ENCODE measurements around the gene ZNF281.

The ZNF281 gene

DNA sequence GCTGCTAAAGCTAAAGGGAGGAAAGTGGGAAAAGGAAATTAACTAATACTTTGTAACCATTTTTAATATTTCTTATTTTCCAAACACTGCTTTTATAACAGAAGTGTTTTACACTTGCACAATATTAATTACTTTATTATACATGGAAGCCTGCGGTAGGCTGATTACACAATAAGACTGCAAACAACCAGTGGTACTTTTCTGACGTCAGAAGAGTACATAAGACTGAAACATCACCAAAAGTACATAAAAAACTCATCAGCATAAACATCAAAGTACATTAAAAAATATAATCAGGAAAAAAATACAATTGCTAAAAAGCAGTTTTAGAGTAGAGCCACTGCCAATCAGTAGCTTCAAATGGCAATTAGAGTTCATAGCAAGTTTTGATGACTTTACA, 4.6 kb downstream of the ZNF281 start:
- Histone ChIP-seq H4K20me1 (peaks cover 2 to 85% (median 56%) of the 10 kb centered on the region in 11 experiments; a peak in 17 of 22 replicates), H3K9ac (no peak overlapping the region), H3K27me3 (no peaks in the 10 kb centered on the region), H3K4me1 (peaks cover 24 to 52% (median 38%) of the 10 kb centered on the region in 10 experiments), H3K4me3 (peak overlapping the region in 2 of 10 experiments; percentile 4 to 10; a peak in 1 of 20 replicates), H3K36me3 (peaks cover 24 to 82% (median 63%) of the 10 kb centered on the region in 11 experiments; a peak in 21 of 22 replicates), H3K9me3 (replicated peaks in 1 of 11) (peaks cover 0 to 30% (median 19%) of the 10 kb centered on the region in 11 experiments; a peak in 17 of 22 replicates), H3K27ac (no peak overlapping the region), H3K4me2 (peak overlapping the region; percentile 1 to 98 (median 92); a peak in 14 of 22 replicates)
- no peak for TF ChIP-seq Cebpa-rat (IDR thresholded peaks at IDR 0.05)

DNA sequence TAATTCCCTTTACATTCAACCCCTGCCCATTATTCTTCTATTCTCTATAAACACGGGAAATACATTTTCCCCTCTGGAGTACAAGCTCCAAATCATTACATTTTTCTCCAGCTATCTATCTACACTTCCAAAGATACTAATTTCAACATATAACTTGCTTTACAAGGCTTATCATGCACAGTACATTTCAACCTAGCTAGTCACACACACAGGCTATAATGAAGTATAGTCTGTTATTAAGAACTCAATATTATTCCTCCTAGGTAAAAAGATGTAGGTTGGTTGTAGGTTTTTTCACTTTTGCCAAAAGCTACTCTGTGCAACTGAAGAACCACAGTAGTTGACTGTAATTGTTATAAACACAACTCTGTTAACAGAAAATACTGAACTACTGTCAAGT, 8.1 kb downstream of the ZNF281 start:
- Histone ChIP-seq H3K4me1 (peaks cover 0 to 28% (median 12%) of the 10 kb centered on the region in 10 experiments; a peak in 15 of 20 replicates), H3K4me3 (no peak overlapping the region), H4K20me1 (peaks cover 2 to 67% (median 43%) of the 10 kb centered on the region in 11 experiments; a peak in 16 of 22 replicates), H3K4me2 (no peak overlapping the region), H3K27me3 (no peaks in the 10 kb centered on the region), H3K27ac (no peak overlapping the region), H3K9me3 (replicated peaks in 1 of 11) (peaks cover 0 to 10% (median under 1%) of the 10 kb centered on the region in 11 experiments; a peak in 9 of 22 replicates), H3K36me3 (peaks cover 24 to 59% (median 50%) of the 10 kb centered on the region in 11 experiments; a peak in 21 of 22 replicates), H3K9ac (no peak overlapping the region)
- TF ChIP-seq Cebpa-rat (IDR thresholded peaks at IDR 0.05): no peak

DNA sequence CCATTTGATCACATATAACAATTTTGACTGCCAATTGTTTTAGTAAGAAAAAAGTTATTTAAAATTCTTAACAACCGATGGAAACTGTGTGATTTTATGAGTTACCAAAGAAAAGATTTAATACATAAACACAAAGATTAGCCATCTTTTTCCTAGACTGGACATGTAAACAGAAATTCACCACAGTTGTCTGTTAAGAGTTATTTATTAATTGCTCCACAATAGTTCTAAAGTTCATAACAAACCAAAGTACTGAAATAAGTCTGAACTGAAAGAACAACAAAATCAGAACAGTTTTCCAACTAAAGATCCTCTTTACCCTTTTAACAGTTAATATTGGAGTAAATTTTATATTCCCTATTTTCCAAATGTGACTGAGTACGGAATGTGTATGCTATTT, 8.6 kb downstream of the ZNF281 start:
- Histone ChIP-seq H3K4me3 (no peak overlapping the region), H3K4me2 (no peak overlapping the region), H3K36me3 (peaks cover 24 to 54% (median 46%) of the 10 kb centered on the region in 11 experiments; a peak in 21 of 22 replicates), H3K9me3 (replicated peaks in 1 of 11) (peaks cover 0 to 5% (median 0%) of the 10 kb centered on the region in 11 experiments; a peak in 4 of 22 replicates), H4K20me1 (peaks cover 2 to 67% (median 41%) of the 10 kb centered on the region in 11 experiments; a peak in 16 of 22 replicates), H3K9ac (no peak overlapping the region), H3K27me3 (no peaks in the 10 kb centered on the region), H3K4me1 (peaks cover 0 to 24% (median 10%) of the 10 kb centered on the region in 10 experiments; a peak in 11 of 20 replicates), H3K27ac (no peak overlapping the region)
- TF ChIP-seq Cebpa-rat (IDR thresholded peaks at IDR 0.05): no peak

DNA sequence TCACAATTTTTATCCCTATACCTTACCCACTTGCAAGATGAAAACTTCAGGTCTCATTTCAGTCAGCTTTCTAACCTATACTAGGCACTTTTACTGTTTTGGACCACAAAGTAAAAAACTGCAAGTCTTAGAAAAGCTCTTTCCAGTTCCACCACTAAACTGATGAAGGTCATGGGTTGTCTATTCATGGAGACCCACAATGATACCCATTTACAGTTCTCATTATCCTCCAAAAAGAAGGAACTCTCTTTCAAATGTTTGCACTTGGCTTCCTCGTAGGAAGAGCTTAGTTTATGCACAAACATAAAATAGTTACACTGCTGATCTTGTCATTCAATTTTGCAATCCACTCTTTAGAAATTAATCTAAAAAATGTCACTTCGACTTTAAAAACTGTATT, 9.3 kb downstream of the ZNF281 start:
- Histone ChIP-seq H3K27me3 (no peaks in the 10 kb centered on the region), H3K9me3 (replicated peaks in 1 of 11) (no peaks in the 10 kb centered on the region), H3K4me1 (peaks cover 0 to 17% (median 4%) of the 10 kb centered on the region in 10 experiments; a peak in 6 of 20 replicates), H3K9ac (no peak overlapping the region), H3K27ac (no peak overlapping the region), H3K4me2 (no peak overlapping the region), H3K4me3 (no peak overlapping the region), H3K36me3 (peaks cover 19 to 47% (median 39%) of the 10 kb centered on the region in 11 experiments; a peak in 21 of 22 replicates), H4K20me1 (peaks cover 2 to 67% (median 34%) of the 10 kb centered on the region in 11 experiments; a peak in 16 of 22 replicates)
- TF ChIP-seq Cebpa-rat (IDR thresholded peaks at IDR 0.05): no peak

DNA sequence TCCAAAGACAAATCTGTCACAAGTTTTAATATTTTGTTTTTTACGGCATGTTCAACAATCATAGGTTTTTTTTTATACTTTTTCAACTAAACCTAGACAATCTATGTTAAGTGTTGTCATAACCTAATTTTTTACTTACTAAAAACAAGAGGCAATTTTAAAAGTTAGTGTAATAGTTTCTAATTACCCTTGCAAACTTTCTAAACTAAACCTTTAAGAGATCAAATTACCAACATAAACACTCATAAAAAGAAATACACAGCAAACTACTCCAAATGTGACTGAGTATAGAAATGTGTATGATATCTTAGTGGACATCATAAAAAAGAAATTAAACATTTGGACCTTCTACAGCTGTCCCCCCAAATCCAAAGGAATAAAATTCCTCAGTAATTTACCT, 10.0 kb downstream of the ZNF281 start:
- Histone ChIP-seq H3K4me2 (no peak overlapping the region), H3K36me3 (peaks cover 12 to 40% (median 32%) of the 10 kb centered on the region in 11 experiments; a peak in 21 of 22 replicates), H3K27me3 (no peaks in the 10 kb centered on the region), H3K4me3 (no peak overlapping the region), H3K27ac (no peak overlapping the region), H4K20me1 (peaks cover 0 to 60% (median 27%) of the 10 kb centered on the region in 11 experiments; a peak in 12 of 22 replicates), H3K9me3 (replicated peaks in 1 of 11) (no peaks in the 10 kb centered on the region), H3K9ac (no peak overlapping the region), H3K4me1 (peaks cover 0 to 10% (median 0%) of the 10 kb centered on the region in 10 experiments; a peak in 2 of 20 replicates)
- no peak for TF ChIP-seq Cebpa-rat (IDR thresholded peaks at IDR 0.05)

DNA sequence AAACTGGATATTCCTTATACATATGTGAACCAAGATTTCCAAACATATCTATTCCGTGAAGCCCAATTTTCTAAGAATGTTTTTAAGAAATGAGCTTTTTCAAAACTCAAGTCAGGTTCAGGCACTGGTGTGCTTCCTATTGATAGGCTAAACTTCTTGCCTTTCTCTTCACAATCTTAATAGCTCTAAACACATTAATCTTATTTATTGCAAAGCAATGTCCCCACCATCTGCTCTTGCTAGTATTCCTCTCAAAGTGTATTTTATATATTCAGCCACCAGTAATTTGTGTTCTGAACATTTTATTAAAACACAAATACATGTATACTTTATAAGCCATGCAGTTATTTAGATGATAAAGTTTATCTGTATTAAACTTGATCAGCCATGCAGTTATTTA, 11.5 kb downstream of the ZNF281 start:
- Histone ChIP-seq H3K27ac (no peak overlapping the region), H3K4me3 (no peak overlapping the region), H3K4me1 (peaks cover 0 to 10% (median 0%) of the 10 kb centered on the region in 10 experiments; a peak in 1 of 20 replicates), H3K27me3 (no peaks in the 10 kb centered on the region), H3K9me3 (replicated peaks in 1 of 11) (no peaks in the 10 kb centered on the region), H3K36me3 (peaks cover 2 to 30% (median 22%) of the 10 kb centered on the region in 11 experiments; a peak in 15 of 22 replicates), H3K9ac (no peak overlapping the region), H3K4me2 (no peak overlapping the region), H4K20me1 (peaks cover 0 to 46% (median 21%) of the 10 kb centered on the region in 11 experiments; a peak in 12 of 22 replicates)
- no peak for TF ChIP-seq Cebpa-rat (IDR thresholded peaks at IDR 0.05)

DNA sequence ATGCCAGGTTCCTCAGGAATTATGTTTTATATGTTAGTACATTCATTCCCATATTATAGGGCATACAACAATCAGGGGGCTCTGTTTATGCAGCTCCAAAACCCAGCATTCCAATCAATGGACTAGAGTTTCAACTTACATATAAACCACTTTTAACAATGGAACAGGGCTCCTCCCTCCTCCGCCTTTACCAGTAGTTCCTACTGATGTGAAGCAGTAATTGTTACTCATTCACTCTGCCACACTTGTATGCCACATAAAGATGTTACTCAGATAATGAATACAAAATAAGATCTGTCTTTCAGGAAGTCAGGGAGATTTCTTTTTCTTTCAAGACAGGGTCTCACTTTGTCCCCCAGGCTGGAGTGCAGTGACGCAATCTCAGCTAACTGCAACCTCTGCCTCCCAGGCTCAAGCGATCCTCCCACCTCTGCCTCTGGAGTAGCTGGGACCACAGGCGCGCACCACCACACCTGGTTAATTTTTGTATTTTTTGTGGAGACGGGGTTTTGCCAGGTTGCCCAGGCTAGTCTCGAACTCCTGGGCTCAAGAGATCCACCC, 17.1 kb downstream of the ZNF281 start:
- peak in 2 of 11 experiments; percentile 34 to 47; a peak in 2 of 22 replicates for TF ChIP-seq Cebpa-rat (IDR thresholded peaks at IDR 0.05)
- Histone ChIP-seq H3K27ac (no peak overlapping the region), H3K4me1 (no peaks in the 10 kb centered on the region), H3K9me3 (replicated peaks in 1 of 11) (no peaks in the 10 kb centered on the region), H3K27me3 (no peaks in the 10 kb centered on the region), H3K9ac (no peak overlapping the region), H3K4me2 (no peak overlapping the region), H3K36me3 (peaks cover 0 to 8% (median 4%) of the 10 kb centered on the region in 11 experiments; a peak in 3 of 22 replicates), H3K4me3 (no peak overlapping the region), H4K20me1 (peaks cover 0 to 11% (median 0%) of the 10 kb centered on the region in 11 experiments; a peak in 2 of 22 replicates)

DNA sequence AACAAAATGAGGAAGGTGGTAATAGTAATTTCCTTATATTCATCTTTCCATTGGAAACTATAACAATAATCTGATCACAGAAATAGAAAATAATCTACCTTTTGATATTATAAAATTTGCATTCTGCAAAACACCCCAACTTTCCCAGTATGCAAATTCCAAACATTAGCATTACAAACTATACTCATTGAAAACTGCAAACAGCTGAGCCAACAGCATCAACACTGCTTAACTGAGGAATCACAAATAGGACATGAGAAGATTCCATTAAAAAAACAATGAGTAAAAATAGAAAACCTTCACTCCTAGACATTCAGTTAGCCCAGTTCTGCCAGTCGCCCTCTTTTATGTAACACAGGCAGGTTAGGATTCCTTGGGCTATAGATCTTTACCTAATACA, 18.1 kb downstream of the ZNF281 start:
- H3K9ac ChIP-seq: no peak overlapping the region
- peaks cover 0 to 11% (median 0%) of the 10 kb centered on the region in 11 experiments; a peak in 2 of 22 replicates for H4K20me1 ChIP-seq
- H3K36me3 ChIP-seq: no peaks in the 10 kb centered on the region; a peak in 1 of 22 replicates
- no peaks in the 10 kb centered on the region for H3K9me3 ChIP-seq (replicated peaks in 1 of 11)
- H3K4me1 ChIP-seq: no peaks in the 10 kb centered on the region
- H3K27me3 ChIP-seq: no peaks in the 10 kb centered on the region
- TF ChIP-seq Cebpa-rat (IDR thresholded peaks at IDR 0.05): no peak
- no peak overlapping the region for H3K4me2 ChIP-seq
- no peak overlapping the region for H3K4me3 ChIP-seq
- H3K27ac ChIP-seq: no peak overlapping the region

DNA sequence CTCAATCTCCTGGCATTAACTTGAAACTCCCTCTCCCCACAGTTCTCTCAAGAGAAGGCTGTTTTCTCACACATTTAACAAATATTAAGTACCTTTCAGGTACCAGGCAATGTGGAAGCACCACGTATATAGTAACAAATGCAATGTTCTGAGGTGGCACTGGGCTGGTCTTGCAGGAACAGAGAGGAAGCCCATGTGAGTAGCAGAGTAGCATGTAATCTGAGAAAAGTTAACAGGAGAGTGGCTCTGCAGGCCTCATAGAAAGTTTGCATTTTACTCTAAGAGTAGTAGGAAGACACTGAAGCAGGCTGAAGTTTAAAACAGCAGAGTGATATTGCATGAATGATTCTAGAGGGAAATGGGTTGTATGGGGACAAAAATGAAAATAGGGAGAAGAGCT, 21.0 kb downstream of the ZNF281 start:
- H3K27me3 ChIP-seq: no peaks in the 10 kb centered on the region
- no peak for TF ChIP-seq Cebpa-rat (IDR thresholded peaks at IDR 0.05)
- no peak overlapping the region for H3K9ac ChIP-seq
- no peaks in the 10 kb centered on the region for H3K36me3 ChIP-seq
- no peaks in the 10 kb centered on the region for H3K9me3 ChIP-seq (replicated peaks in 1 of 11)
- H3K4me3 ChIP-seq: no peak overlapping the region
- no peaks in the 10 kb centered on the region for H3K4me1 ChIP-seq
- no peak overlapping the region for H3K27ac ChIP-seq
- no peak overlapping the region for H3K4me2 ChIP-seq
- H4K20me1 ChIP-seq: no peaks in the 10 kb centered on the region
